Caco-2 (cell line): Measurements from ENCODE around the gene CLK4. TPM values are rescaled to one million over a fixed set of nuclear protein-coding genes. Genes with fewer than 3 reads are reported as not detected.

ENCODE experiments used
- BruUV-seq: library from RNA; stranded (reverse); fragments of 400-500 nt; replicated peaks from 2 replicates; lab custom pipeline; 2021; lab: Mats Ljungman, UMichigan
- CTCF ChIA-PET: fragments of 300-600 bp; sonication (Branson Sonifier 250); formaldehyde crosslinking; loops from one replicate; lab custom pipeline; 2022; ENCODE audit warnings: antibody characterized with exemption; lab: Charles Lee
- POLR2A ChIA-PET: fragments of 300-600 bp; sonication (Branson Sonifier 250); formaldehyde crosslinking; loops from one replicate; lab custom pipeline; 2022; ENCODE audit warnings: antibody characterized with exemption; lab: Charles Lee
- DNase-seq, 2 experiments: peaks; one replicate each; pipeline versions ENCODE4 v3.0.0 to v3.0.0-alpha.2; 2020 to 2022
- H3K27me3 ChIP-seq: replicated peaks from 2 replicates; pipeline ENCODE4 v1.6.0; 2011; ENCODE audit warnings: low read length; ENCODE audit not compliant: control insufficient read depth, insufficient read depth
- H3K36me3 ChIP-seq: 2 replicates; pipeline ENCODE4 v1.5.1; 2011; ENCODE audit warnings: low read length; ENCODE audit not compliant: control insufficient read depth, insufficient read depth
- H3K4me1 ChIP-seq: fragments of 250-450 bp; sonication (Bioruptor Pico); 2 replicates; pipeline ENCODE4 v1.5.1; 2020; ENCODE audit warnings: mild to moderate bottlenecking
- H3K4me3 ChIP-seq: 2 replicates; pipeline ENCODE4 v1.5.1; 2011; ENCODE audit warnings: low read depth, mild to moderate bottlenecking, control low read depth, low read length
- H3K9me3 ChIP-seq: fragments of 250-450 bp; sonication (Bioruptor Pico); 2 replicates; pipeline ENCODE4 v1.5.1; 2020; ENCODE audit warnings: mild to moderate bottlenecking, moderate library complexity
- H3K27ac Mint-ChIP-seq: one replicate; pipeline ENCODE4 v1.8.0; 2022; ENCODE audit warnings: mixed read lengths; ENCODE audit not compliant: unreplicated experiment
- H3K27me3 Mint-ChIP-seq: one replicate; pipeline ENCODE4 v1.8.0; 2022; ENCODE audit warnings: mixed read lengths; ENCODE audit not compliant: insufficient read depth, unreplicated experiment
- H3K36me3 Mint-ChIP-seq: one replicate; pipeline ENCODE4 v1.8.0; 2022; ENCODE audit warnings: mild to moderate bottlenecking, mixed read lengths; ENCODE audit not compliant: insufficient read depth, unreplicated experiment
- H3K4me1 Mint-ChIP-seq: one replicate; pipeline ENCODE4 v1.8.0; 2022; ENCODE audit warnings: low read depth, mixed read lengths; ENCODE audit not compliant: unreplicated experiment
- H3K4me3 Mint-ChIP-seq: one replicate; pipeline ENCODE4 v1.8.0; 2022; ENCODE audit warnings: mild to moderate bottlenecking, moderate library complexity, mixed read lengths; ENCODE audit not compliant: unreplicated experiment
- H3K9me3 Mint-ChIP-seq: one replicate; pipeline ENCODE4 v1.8.0; 2022; ENCODE audit warnings: mixed read lengths; ENCODE audit not compliant: unreplicated experiment
- CTCF ChIP-seq, 2 experiments: fragments of 200-600 bp in 1 of 2; IDR thresholded peaks; 1 replicate in 1 of 2; 2 replicates in 1 of 2; pipeline versions ENCODE4 v1.5.1 to v1.8.0; 2011 to 2022; ENCODE audit warnings: antibody characterized with exemption in 1 of 2, control low read depth in 1 of 2, inconsistent platforms in 1 of 2, low read depth in 1 of 2, low read length in 1 of 2, mild to moderate bottlenecking in 1 of 2, moderate library complexity in 1 of 2; ENCODE audit not compliant: insufficient read depth in 1 of 2, severe bottlenecking in 1 of 2, unreplicated experiment in 1 of 2
- intact Hi-C: fragments of 100-400 bp; cut with micrococcal nuclease; formaldehyde crosslinking; loops from one replicate; pipeline ENCODE4 v1.10.0; 2022; ENCODE audit not compliant: unreplicated experiment
- total RNA-seq: library from RNA; stranded (reverse); gene quantifications from 2 replicates; pipeline ENCODE4 v1.2.3, GENCODE V29; 2022

Gene CLK4
- total RNA-seq, 1 experiment from 2014 or later = 26.5 TPM

GRCh38 chr5:178580271-178580955 is 46.4 kb downstream of the CLK4 start:
- DNase-seq = no peak
- POLR2A ChIA-PET = no interaction called here
- H3K36me3 Mint-ChIP-seq = no peaks in the 10 kb centered on the region
- no peak for TF ChIP-seq CTCF (IDR thresholded peaks at IDR 0.05; ENCODE audit: insufficient read depth in 1 of 2, low read depth in 1 of 2, low read length in 1 of 2, severe bottlenecking in 1 of 2, unreplicated experiment in 1 of 2)
- H3K4me1 Mint-ChIP-seq = no peaks in the 10 kb centered on the region
- CTCF ChIA-PET = no interaction called here
- no peaks in the 10 kb centered on the region for H3K9me3 Mint-ChIP-seq
- H3K9me3 ChIP-seq = no peaks in the 10 kb centered on the region; the same call in 1 of the 2 replicates
- no peaks in the 10 kb centered on the region for H3K27me3 ChIP-seq
- no peak overlapping the region for H3K27ac Mint-ChIP-seq
- BruUV-seq = no TSS peak
- H3K4me3 Mint-ChIP-seq = no peak overlapping the region
- H3K36me3 ChIP-seq = no peaks in the 10 kb centered on the region
- intact Hi-C loops = no loop called here
- H3K4me3 ChIP-seq = no peak overlapping the region
- no peaks in the 10 kb centered on the region for H3K4me1 ChIP-seq
- H3K27me3 Mint-ChIP-seq = peaks cover 6% of the 10 kb centered on the region

GRCh38 chr5:178577944-178578343 is 48.9 kb downstream of the CLK4 start:
- no TSS peak for BruUV-seq
- no peak for DNase-seq
- Mint-ChIP-seq H3K4me1 (no peaks in the 10 kb centered on the region), H3K9me3 (peaks cover under 1% of the 10 kb centered on the region), H3K27ac (no peak overlapping the region), H3K4me3 (no peak overlapping the region), H3K27me3 (peaks cover 7% of the 10 kb centered on the region), H3K36me3 (no peaks in the 10 kb centered on the region)
- ChIA-PET POLR2A (no interaction called here), CTCF (no interaction called here)
- H3K4me1 ChIP-seq = no peaks in the 10 kb centered on the region
- no peaks in the 10 kb centered on the region for H3K27me3 ChIP-seq
- no peaks in the 10 kb centered on the region; the same call in 1 of the 2 replicates for H3K9me3 ChIP-seq
- no peak overlapping the region for H3K4me3 ChIP-seq
- intact Hi-C loops = no loop called here
- no peaks in the 10 kb centered on the region for H3K36me3 ChIP-seq
- no peak for TF ChIP-seq CTCF (IDR thresholded peaks at IDR 0.05; ENCODE audit: insufficient read depth in 1 of 2, low read depth in 1 of 2, low read length in 1 of 2, severe bottlenecking in 1 of 2, unreplicated experiment in 1 of 2)

DNA sequence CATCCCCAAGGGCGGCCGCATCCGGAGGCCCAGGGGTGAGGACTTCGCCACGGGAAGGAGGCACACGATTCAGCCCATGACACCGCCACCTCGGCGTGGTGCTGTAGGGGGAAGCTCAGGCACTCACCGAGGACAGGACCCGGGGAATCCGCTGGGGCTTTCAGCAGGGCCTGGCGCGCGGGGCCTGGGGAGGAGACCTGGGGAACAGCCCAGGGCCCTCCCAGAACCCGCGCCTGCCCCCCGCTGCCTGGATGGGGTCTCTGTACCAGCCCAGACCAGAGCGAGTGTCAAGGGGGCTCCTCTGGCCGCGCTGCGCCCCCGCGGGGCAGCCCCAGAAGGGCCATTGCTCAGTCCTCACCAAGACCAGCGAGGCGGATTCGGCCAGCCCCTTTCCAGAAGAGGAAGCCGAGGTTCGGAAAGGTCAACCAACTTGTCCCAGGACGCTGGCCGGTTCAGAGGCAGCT is 49.4 kb downstream of the CLK4 start:
- Histone ChIP-seq H3K27me3 (no peaks in the 10 kb centered on the region), H3K36me3 (no peaks in the 10 kb centered on the region), H3K4me3 (no peak overlapping the region), H3K4me1 (no peaks in the 10 kb centered on the region), H3K9me3 (peaks cover 5% of the 10 kb centered on the region)
- no peak overlapping the region for H3K4me3 Mint-ChIP-seq
- CTCF ChIA-PET = no interaction called here
- H3K27me3 Mint-ChIP-seq = peaks cover 7% of the 10 kb centered on the region
- peaks cover 6% of the 10 kb centered on the region for H3K9me3 Mint-ChIP-seq
- H3K27ac Mint-ChIP-seq = no peak overlapping the region
- TF ChIP-seq CTCF (IDR thresholded peaks at IDR 0.05; ENCODE audit: insufficient read depth in 1 of 2, low read depth in 1 of 2, low read length in 1 of 2, severe bottlenecking in 1 of 2, unreplicated experiment in 1 of 2) = no peak
- H3K36me3 Mint-ChIP-seq = no peaks in the 10 kb centered on the region
- H3K4me1 Mint-ChIP-seq = no peaks in the 10 kb centered on the region
- no TSS peak for BruUV-seq
- POLR2A ChIA-PET = no interaction called here
- intact Hi-C loops = no loop called here
- DNase-seq = no peak
